Liver (tissue), 9 donors: ENCODE data around the gene VSIR. TPM values are rescaled to one million over a fixed set of nuclear protein-coding genes. Genes with fewer than 3 reads are reported as not detected.
A peak's percentile ranks its signal among the peaks of the same experiment; 100 is the strongest.

Experiments used
- DNase-seq: peaks from one replicate; pipeline ENCODE4 v3.0.0-alpha.2; 2017; ENCODE audit warnings: low spot score
- H3K27ac ChIP-seq, 2 donors: one replicate each; pipeline ENCODE4 v1.7.0; 2013; ENCODE audit warnings: inconsistent platforms in 2 of 2, low read length in 2 of 2, control low read depth in 1 of 2, low read depth in 1 of 2, mild to moderate bottlenecking in 1 of 2
- H3K27me3 ChIP-seq, 4 donors: one replicate each; pipeline versions ENCODE4 v1.6.1 to v1.7.0; 2013; ENCODE audit warnings: low read length in 3 of 4, inconsistent platforms in 1 of 4, mild to moderate bottlenecking in 1 of 4, moderate library complexity in 1 of 4; ENCODE audit not compliant: control insufficient read depth in 4 of 4, insufficient read depth in 4 of 4
- H3K36me3 ChIP-seq, 4 donors: one replicate each; pipeline versions ENCODE4 v1.6.1 to v1.7.0; 2013; ENCODE audit warnings: low read length in 3 of 4, mild to moderate bottlenecking in 3 of 4, low read depth in 1 of 4, moderate library complexity in 1 of 4; ENCODE audit not compliant: control insufficient read depth in 4 of 4, insufficient read depth in 3 of 4
- H3K4me1 ChIP-seq, 4 donors: one replicate each; pipeline versions ENCODE4 v1.6.1 to v1.7.0; 2013; ENCODE audit warnings: low read length in 3 of 4, mild to moderate bottlenecking in 3 of 4, moderate library complexity in 1 of 4; ENCODE audit not compliant: control insufficient read depth in 4 of 4, insufficient read depth in 4 of 4
- H3K4me3 ChIP-seq, 3 donors: one replicate each; pipeline versions ENCODE4 v1.6.1 to v1.7.0; 2013; ENCODE audit warnings: low read length in 3 of 3, control low read depth in 1 of 3, low read depth in 1 of 3, mild to moderate bottlenecking in 1 of 3
- H3K9ac ChIP-seq, 2 donors: one replicate each; pipeline ENCODE4 v1.7.0; 2013; ENCODE audit warnings: low read length in 2 of 2, mild to moderate bottlenecking in 2 of 2, moderate library complexity in 2 of 2, control low read depth in 1 of 2, low read depth in 1 of 2
- H3K9me3 ChIP-seq, 4 donors: one replicate each; pipeline versions ENCODE4 v1.6.1 to v1.7.0; 2013; ENCODE audit warnings: low read length in 3 of 4; ENCODE audit not compliant: control insufficient read depth in 4 of 4
- ATF3 ChIP-seq: IDR thresholded peaks from 2 replicates; pipeline ENCODE4 v1.6.1; 2016; ENCODE audit warnings: antibody characterized with exemption
- CTCF ChIP-seq: fragments of 150-350 bp; IDR thresholded peaks from 2 replicates; pipeline ENCODE4 v1.5.1; 2017; ENCODE audit warnings: improper control_type of control experiment, low read depth, low read length; ENCODE audit not compliant: missing input control
- EGR1 ChIP-seq, 2 donors: IDR thresholded peaks; 2 replicates each; pipeline ENCODE4 v1.6.1; 2016 to 2018; ENCODE audit warnings: antibody characterized with exemption in 2 of 2, low read depth in 2 of 2
- FOXA1 ChIP-seq: IDR thresholded peaks from 2 replicates; pipeline ENCODE4 v1.6.1; 2016; ENCODE audit warnings: antibody characterized with exemption
- GABPA ChIP-seq, 2 donors: IDR thresholded peaks in 1 of 2; conservative IDR thresholded peaks in 1 of 2; 2 replicates each; pipeline ENCODE4 v1.6.1; 2016; ENCODE audit warnings: antibody characterized with exemption in 2 of 2, mild to moderate bottlenecking in 1 of 2, moderate library complexity in 1 of 2
- HNF4A ChIP-seq, 2 donors: conservative IDR thresholded peaks; 2 replicates each; pipeline ENCODE4 v1.6.1; 2016; ENCODE audit warnings: antibody characterized with exemption in 2 of 2, mild to moderate bottlenecking in 2 of 2
- HNF4G ChIP-seq: IDR thresholded peaks from 2 replicates; pipeline ENCODE4 v1.6.1; 2016; ENCODE audit warnings: antibody characterized with exemption
- JUND ChIP-seq, 2 donors: IDR thresholded peaks; 2 replicates each; pipeline ENCODE4 v1.6.1; 2016; ENCODE audit warnings: antibody characterized with exemption in 2 of 2
- NR2F2 ChIP-seq: IDR thresholded peaks from 2 replicates; pipeline ENCODE4 v1.6.1; 2016; ENCODE audit warnings: antibody characterized with exemption
- RAD21 ChIP-seq, 2 donors: IDR thresholded peaks; 2 replicates each; pipeline ENCODE4 v1.6.1; 2016; ENCODE audit warnings: antibody characterized with exemption in 2 of 2, mild to moderate bottlenecking in 2 of 2
- RXRA ChIP-seq, 2 donors: IDR thresholded peaks; 2 replicates each; pipeline ENCODE4 v1.6.1; 2017 to 2018; ENCODE audit warnings: antibody characterized with exemption in 2 of 2, mild to moderate bottlenecking in 1 of 2
- SP1 ChIP-seq: IDR thresholded peaks from 2 replicates; pipeline ENCODE4 v1.6.1; 2018; ENCODE audit warnings: antibody characterized with exemption, mild to moderate bottlenecking
- TAF1 ChIP-seq: conservative IDR thresholded peaks from 2 replicates; pipeline ENCODE4 v1.6.1; 2016; ENCODE audit warnings: antibody characterized with exemption, mild to moderate bottlenecking
- YY1 ChIP-seq: IDR thresholded peaks from 2 replicates; pipeline ENCODE4 v1.6.1; 2016; ENCODE audit warnings: antibody characterized with exemption, mild to moderate bottlenecking
- ZBTB33 ChIP-seq: IDR thresholded peaks from 2 replicates; pipeline ENCODE4 v1.6.1; 2016; ENCODE audit warnings: antibody characterized with exemption
- WGBS: extraction: QIAGEN DNeasy Blood & Tissue Kit; methylation state at CpG from one replicate; pipeline ENCODE4 v1.1.7; 2013; 5-methylcytosine and 5-hydroxymethylcytosine counted together
- polyA plus RNA-seq, 2 donors: library from polyadenylated mRNA; stranded (reverse) in 1 of 2; unstranded in 1 of 2; fragments of 200-250 nt in 1 of 2; fragments of >200 nt in 1 of 2; fragmentation: Nextera tagmentation in 1 of 2; extraction: Ambion mirVana in 1 of 2; gene quantifications; one replicate each; pipeline versions ENCODE4 v1.2.1 to v1.2.3, GENCODE V29; 2013 to 2015
- total RNA-seq, 2 donors: library from RNA; depleted of rRNA; stranded (reverse); fragments of >200 nt; gene quantifications; one replicate each; pipeline ENCODE4 v1.2.3, GENCODE V29; 2014
- TF ChIP-seq, protein P1 (sequence below): IDR thresholded peaks from 2 replicates; pipeline ENCODE4 v1.6.1; 2016; ENCODE audit warnings: antibody characterized with exemption, mild to moderate bottlenecking
- donor health status: healthy.
- donor health status: healthy.
- donor health status: healthy.
- donor health status: healthy.
- donor health status: healthy.

The VSIR gene
- total and polyA plus RNA-seq, 4 donors = 7.2 to 12.2 (median 10.8) TPM

DNA sequence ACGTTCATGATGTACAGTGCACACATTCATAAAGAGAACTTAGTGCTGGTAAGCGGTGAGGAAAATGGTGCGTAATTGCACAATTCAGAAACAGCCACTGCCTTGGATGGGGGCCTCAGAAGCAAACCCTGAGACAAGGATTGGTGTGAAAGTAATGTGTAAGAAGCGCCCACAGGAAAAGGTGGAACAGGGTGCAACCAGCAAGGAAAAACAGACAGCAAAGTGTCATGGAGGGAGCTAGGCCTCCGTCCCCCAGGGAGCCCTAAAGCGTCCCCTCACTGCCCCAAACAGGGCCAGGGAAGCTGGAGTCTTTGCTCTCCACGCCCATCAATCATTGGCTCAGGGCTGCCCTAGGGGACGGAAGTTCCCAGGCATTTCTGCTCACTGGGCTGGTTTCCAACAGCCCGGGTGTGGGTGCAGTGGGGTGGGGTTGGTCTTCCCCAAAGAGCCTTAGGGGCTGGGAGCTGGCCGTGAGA, 44.1 kb downstream of the VSIR start:
- Histone ChIP-seq H3K4me1 (peaks cover 0 to 8% (median 4%) of the 10 kb centered on the region in 4 donors), H3K27me3 (no peaks in the 10 kb centered on the region)
- 68% methylated on average over 10 of the region's 10 CpGs for WGBS

More for the DNA sequence above, 44.1 kb downstream of the VSIR start:
- Histone ChIP-seq H3K4me3 (no peak overlapping the region), H3K9me3 (no peaks in the 10 kb centered on the region), H3K9ac (no peak overlapping the region), H3K36me3 (no peaks in the 10 kb centered on the region), H3K27ac (peak overlapping the region; percentile 5 to 67)
- peak; percentile 66 for DNase-seq
- TF ChIP-seq NR2F2 (no peak), HNF4G (no peak), ATF3 (no peak), HNF4A (conservative IDR thresholded peaks at IDR 0.05) (no peak), EGR1 (IDR thresholded peaks at IDR 0.05; ENCODE audit: low read depth in 2 of 2) (no peak), ZBTB33 (no peak), YY1 (no peak), RXRA (IDR thresholded peaks at IDR 0.05) (no peak), SP1 (no peak), FOXA1 (no peak), RAD21 (IDR thresholded peaks at IDR 0.05) (no peak), CTCF (no peak), GABPA (IDR thresholded peaks at IDR 0.05 in 1 of 2, conservative IDR thresholded peaks at IDR 0.05 in 1 of 2) (no peak), JUND (IDR thresholded peaks at IDR 0.05) (no peak), TAF1 (no peak)
- TF ChIP-seq, protein P1, sequence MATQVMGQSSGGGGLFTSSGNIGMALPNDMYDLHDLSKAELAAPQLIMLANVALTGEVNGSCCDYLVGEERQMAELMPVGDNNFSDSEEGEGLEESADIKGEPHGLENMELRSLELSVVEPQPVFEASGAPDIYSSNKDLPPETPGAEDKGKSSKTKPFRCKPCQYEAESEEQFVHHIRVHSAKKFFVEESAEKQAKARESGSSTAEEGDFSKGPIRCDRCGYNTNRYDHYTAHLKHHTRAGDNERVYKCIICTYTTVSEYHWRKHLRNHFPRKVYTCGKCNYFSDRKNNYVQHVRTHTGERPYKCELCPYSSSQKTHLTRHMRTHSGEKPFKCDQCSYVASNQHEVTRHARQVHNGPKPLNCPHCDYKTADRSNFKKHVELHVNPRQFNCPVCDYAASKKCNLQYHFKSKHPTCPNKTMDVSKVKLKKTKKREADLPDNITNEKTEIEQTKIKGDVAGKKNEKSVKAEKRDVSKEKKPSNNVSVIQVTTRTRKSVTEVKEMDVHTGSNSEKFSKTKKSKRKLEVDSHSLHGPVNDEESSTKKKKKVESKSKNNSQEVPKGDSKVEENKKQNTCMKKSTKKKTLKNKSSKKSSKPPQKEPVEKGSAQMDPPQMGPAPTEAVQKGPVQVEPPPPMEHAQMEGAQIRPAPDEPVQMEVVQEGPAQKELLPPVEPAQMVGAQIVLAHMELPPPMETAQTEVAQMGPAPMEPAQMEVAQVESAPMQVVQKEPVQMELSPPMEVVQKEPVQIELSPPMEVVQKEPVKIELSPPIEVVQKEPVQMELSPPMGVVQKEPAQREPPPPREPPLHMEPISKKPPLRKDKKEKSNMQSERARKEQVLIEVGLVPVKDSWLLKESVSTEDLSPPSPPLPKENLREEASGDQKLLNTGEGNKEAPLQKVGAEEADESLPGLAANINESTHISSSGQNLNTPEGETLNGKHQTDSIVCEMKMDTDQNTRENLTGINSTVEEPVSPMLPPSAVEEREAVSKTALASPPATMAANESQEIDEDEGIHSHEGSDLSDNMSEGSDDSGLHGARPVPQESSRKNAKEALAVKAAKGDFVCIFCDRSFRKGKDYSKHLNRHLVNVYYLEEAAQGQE = no peak
